ENCODE measurements around the gene OR7G2.

DNA sequence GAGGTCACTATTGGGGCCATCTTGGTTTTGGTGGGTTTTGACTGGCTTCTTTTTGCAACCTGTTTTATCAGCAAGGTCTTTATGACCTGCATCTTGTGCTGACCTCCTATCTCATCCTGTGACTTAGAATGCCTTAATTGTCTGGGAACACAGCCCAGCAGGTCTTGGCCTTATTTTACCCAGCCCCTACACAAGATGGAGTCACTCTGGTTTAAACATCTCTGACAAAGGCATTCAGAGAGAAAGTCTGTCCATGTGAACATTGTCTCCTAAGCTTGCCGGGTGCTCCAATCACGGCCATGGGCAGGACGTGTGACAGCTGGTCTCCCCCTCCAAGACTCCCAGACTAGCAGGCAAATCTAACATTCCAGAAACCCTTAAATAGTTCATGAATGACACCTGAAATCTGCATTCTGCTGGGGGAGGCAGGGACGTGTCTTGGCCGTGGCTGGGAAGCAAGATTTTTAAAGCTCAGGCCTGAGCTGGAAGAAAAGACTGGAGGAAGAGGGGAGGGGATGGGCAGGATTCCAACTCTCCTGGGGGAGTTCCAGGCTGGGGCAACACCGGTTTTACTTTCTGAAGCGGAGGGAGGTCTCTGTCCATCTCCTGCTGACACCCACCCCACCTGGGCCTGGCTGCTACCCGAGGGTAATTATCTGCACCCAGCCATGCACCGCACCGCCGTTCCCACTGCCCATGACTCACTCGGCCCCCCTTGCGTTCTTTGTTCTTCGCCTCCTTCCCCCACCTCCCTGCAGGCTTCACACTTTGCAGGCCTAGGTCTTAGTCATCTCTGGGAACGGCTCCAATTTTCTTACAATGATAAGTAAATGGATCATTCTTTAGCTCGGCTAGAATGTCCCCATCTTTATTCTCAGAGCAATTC is 32.0 kb downstream of the OR7G2 start:
- TF ChIP-seq, protein P1, sequence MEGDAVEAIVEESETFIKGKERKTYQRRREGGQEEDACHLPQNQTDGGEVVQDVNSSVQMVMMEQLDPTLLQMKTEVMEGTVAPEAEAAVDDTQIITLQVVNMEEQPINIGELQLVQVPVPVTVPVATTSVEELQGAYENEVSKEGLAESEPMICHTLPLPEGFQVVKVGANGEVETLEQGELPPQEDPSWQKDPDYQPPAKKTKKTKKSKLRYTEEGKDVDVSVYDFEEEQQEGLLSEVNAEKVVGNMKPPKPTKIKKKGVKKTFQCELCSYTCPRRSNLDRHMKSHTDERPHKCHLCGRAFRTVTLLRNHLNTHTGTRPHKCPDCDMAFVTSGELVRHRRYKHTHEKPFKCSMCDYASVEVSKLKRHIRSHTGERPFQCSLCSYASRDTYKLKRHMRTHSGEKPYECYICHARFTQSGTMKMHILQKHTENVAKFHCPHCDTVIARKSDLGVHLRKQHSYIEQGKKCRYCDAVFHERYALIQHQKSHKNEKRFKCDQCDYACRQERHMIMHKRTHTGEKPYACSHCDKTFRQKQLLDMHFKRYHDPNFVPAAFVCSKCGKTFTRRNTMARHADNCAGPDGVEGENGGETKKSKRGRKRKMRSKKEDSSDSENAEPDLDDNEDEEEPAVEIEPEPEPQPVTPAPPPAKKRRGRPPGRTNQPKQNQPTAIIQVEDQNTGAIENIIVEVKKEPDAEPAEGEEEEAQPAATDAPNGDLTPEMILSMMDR (IDR thresholded peaks at IDR 0.05; ENCODE audit: insufficient read depth, low read length): no peak
- TF ChIP-seq POLR2AphosphoS5 (IDR thresholded peaks at IDR 0.05; ENCODE audit: low read depth) (no peak), SPI1 (IDR thresholded peaks at IDR 0.05; ENCODE audit: borderline replicate concordance, low read depth) (no peak), GABPA (IDR thresholded peaks at IDR 0.05; ENCODE audit: low read depth) (no peak)
- TF ChIP-seq, protein P2, sequence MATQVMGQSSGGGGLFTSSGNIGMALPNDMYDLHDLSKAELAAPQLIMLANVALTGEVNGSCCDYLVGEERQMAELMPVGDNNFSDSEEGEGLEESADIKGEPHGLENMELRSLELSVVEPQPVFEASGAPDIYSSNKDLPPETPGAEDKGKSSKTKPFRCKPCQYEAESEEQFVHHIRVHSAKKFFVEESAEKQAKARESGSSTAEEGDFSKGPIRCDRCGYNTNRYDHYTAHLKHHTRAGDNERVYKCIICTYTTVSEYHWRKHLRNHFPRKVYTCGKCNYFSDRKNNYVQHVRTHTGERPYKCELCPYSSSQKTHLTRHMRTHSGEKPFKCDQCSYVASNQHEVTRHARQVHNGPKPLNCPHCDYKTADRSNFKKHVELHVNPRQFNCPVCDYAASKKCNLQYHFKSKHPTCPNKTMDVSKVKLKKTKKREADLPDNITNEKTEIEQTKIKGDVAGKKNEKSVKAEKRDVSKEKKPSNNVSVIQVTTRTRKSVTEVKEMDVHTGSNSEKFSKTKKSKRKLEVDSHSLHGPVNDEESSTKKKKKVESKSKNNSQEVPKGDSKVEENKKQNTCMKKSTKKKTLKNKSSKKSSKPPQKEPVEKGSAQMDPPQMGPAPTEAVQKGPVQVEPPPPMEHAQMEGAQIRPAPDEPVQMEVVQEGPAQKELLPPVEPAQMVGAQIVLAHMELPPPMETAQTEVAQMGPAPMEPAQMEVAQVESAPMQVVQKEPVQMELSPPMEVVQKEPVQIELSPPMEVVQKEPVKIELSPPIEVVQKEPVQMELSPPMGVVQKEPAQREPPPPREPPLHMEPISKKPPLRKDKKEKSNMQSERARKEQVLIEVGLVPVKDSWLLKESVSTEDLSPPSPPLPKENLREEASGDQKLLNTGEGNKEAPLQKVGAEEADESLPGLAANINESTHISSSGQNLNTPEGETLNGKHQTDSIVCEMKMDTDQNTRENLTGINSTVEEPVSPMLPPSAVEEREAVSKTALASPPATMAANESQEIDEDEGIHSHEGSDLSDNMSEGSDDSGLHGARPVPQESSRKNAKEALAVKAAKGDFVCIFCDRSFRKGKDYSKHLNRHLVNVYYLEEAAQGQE (IDR thresholded peaks at IDR 0.05; ENCODE audit: insufficient replicate concordance, low read depth): no peak
